HK-2 (cell line): ENCODE measurements around the gene ERLIN1.

ENCODE experiments used
- DNase-seq: peaks from one replicate; pipeline ENCODE4 v3.0.0-alpha.2; 2018; ENCODE audit not compliant: unreplicated experiment

Gene ERLIN1

DNA sequence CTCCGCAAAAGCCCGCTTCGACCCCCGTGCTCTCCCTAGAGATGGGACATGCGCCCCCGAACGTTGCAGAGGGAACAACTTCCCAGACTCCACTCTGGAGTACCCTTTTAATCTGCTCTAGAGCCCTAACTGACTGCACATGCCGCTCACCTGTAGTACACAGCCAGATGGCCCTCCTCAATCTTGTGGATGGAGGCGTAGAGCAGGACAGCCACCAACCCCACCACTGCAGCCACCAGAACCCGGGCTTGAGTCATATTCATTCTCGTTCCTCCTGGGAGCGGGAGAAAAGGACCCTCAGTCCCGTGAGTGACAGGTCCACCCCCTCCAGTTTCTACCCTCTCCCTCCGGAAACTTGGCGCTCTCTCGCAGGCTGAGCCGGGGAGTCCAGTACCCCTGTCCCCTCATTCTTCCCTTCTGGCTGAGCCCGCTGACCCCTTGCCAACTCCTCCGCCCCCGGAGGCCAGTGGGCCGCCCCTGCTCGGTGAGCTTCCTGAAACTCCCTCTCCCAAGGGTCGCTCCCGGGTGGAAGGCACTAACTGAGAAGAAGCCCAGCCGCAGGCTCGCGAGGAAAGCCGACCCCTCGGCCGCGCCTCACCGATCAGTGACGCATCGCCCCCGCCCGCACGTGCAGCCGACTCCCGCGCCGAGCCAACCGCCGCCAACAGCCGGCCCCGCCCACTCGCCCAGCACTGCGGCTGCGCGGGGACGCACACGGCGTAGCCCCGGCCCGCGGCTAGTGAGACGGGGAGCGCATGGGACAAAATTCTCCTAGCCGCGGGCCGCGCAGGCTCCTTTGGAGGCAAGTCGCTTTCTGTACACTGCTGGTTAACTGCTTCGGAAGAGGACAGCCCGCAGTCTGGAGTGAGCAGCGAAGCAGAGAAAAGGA, at the start of gene ERLIN1:
Gene ERLIN1, minus strand, starts transcription at position 666 of the 889 bp plus-strand sequence. Its CDS starts 403 bp downstream, at position 263.
- peak; percentile 94 for DNase-seq

DNA sequence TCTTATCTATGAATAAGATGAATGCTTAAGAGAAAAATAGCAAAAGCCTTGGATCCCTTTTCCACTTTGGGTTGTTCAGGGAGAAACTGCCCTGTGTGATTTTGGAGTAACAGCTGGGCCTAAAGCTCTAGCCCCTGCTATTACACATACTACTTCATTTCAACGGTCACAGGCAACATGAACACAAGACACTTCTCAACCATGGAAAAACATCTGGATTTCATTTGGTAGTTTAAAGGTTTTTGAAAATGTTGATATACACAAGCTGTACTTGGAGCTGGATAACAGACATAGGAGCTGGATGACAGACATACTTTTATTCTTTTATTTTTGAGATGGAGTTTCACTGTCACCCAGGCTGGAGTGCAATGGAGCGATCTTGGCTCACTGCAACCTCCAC, 46.3 kb upstream of the ERLIN1 start:
- no peak for DNase-seq

DNA sequence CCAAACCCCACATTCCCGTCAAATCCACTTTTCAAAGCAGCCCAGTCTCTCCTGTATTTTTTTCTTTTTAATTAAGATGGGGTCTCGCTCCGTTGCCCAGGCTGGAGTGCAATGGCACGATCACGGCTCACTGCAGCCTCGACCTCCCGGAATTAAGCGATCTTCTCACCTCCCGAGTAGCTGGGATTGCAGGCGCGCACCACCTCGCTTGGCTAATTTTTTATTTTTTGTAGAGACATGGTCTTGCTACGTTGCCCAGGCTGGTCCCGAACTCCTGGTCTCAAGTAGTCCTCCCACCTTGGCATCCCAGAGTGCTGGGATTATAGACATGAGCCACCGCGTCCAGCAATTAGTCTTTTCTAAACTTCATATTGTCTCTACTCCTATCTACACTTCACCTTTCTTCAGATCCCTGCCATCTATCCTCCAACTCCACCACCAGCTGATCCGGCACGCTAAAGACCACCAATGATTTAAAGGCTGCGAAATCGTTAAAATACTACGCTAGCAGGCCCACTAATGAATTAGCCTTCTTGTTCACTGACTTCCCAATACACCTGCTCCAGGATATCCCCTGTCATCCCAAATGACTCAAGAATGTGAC, 44.1 kb upstream of the ERLIN1 start:
- no peak for DNase-seq

GRCh38 chr10:100223879-100224278, 38.0 kb upstream of the ERLIN1 start:
- no peak for DNase-seq

- DNase-seq: no peak
Observed at GRCh38 chr10:100222529-100222928, 36.7 kb upstream of the ERLIN1 start.

GRCh38 chr10:100216006-100216405, 30.2 kb upstream of the ERLIN1 start:
- DNase-seq: no peak

DNA sequence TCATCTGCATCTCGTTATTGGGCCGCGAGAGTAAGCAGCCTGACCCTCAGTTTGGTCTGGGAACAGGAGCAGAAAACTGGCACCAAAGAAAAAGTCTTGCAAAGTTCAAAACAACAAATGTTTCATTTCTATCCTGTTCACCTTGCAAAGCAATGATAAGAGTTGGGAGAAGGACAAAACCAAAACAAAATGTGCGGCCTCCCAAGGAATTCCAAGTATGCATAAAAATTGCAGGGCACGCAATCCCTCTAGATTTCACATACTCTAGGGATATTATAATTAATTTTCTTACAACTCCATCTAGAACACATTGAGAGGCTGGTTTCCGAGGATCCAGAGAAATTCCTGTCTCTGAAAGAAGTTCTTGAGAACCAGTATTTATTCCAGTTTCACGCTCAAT, 23.5 kb upstream of the ERLIN1 start:
- DNase-seq: no peak

DNA sequence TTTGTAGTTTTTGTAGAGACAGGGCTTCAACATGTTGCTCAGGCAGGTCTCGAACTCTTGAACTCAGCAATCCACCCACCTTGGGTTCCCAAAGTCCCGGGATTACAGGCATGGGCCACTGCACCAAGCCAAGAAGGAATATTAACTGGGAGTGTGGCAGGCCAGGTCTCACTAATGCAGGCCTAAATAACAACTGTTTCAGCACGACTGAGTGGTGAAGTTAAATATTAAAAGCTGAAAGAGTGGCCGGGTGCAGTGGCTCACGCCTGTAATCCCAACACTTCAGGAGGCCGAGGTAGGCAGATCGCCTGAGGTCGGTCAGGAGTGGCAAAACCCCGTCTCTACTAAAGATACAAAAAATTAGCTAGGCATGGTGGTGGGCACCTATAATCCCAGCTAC, 22.4 kb upstream of the ERLIN1 start:
- DNase-seq: peak; percentile 11

GRCh38 chr10:100204370-100204769, 18.5 kb upstream of the ERLIN1 start:
- no peak for DNase-seq

DNA sequence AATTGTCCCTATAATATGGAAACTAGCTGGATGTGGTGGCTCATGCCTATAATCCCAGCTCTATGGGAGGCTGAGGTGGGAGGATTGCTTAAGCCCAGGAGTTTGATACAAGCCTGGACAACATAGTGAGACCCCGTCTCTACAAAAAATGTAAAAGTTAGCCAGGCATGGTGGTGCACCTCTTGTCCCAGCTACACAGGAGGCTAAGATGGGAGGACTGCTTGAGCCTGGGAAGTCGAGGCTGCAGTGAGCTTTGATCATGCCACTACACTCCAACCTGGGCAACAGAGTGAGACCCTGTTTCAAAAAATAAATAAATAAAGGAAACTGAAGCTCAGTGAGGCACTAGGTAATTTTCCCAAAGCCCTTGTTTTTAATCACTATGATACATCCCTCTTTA, 15.7 kb upstream of the ERLIN1 start:
- no peak for DNase-seq

DNA sequence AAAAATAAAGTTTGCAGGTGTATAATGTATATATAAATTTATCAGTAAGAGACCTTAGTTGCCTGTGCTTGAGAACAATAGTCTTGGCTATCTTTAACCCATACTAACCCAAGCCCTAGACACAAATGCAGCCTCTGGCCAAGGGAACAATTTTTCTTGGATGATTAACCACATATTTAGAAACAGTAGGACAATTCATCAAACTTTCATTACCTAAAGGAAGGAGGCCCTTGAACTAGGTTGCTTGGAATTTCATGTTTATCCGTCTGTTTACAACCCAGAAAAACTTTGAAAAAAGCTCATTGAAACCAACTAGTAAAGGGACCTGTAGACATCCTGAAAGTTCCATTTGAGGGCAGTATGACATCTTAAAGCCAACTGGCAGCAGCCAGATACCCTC, 8.9 kb upstream of the ERLIN1 start:
- DNase-seq: no peak

DNA sequence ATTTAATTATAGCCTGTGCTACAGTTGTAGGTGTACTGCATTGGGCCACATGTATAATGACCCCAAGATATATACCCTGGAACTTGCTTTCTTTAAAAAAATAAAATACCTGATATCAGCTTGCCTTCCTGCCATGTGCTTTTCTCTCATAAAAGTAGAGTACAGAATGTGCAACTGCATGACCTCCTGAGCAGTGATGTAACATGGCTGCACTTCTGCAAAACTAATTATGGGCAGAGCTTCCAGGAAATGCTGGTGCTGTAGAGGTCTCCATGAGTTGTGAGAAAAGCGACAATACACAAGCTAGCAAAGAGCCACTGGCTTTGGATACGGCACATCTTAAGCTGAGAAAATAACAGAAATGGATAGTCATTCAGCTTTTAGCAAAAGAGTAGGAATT, 6.5 kb upstream of the ERLIN1 start:
- DNase-seq: no peak

DNA sequence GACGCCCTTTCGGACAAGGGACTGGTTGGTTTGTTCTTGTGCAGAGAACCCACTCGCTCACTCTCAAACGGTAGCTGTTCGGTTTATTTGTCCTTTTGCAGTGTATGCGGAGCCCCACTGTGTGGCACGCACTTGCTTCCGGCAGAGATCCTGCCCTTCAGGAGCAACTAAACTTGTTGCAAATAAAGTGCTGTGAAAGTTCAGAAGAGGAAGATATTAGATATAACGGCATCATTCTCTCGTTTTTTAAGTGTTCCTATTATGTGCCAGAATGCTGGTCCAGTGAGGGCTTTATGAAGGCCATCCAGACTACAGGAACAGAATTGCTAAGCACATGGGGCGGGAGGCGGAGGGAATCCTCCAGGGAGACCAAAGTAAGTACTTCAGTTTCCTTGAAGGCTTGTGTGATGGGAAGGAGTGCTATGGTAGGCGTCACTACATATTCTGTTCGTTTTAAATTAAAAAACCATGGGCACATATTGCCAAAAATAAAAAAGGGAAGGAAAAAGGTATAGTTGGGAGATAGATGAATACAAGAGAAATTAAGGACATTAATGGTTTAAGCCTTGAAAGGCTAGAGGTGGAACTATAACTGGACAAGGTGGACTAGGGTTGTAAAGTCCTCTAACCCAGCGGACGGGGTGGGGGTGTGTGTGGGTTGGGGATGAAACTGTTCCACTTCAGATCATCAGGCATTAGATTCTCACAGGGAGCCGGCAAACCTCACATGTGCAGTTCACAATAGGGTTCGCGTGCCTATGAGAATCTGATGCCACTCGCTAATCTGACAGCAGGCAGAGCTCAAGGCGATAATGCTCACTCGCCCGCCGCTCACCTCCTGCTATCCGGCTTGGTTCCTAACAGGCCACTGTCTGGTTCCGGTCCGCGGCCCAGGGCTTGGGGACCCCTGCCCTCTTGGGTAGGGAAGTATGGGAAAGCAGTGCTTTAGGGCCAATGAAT, 704 bp upstream of the ERLIN1 start:
- peak; percentile 44 for DNase-seq

DNA sequence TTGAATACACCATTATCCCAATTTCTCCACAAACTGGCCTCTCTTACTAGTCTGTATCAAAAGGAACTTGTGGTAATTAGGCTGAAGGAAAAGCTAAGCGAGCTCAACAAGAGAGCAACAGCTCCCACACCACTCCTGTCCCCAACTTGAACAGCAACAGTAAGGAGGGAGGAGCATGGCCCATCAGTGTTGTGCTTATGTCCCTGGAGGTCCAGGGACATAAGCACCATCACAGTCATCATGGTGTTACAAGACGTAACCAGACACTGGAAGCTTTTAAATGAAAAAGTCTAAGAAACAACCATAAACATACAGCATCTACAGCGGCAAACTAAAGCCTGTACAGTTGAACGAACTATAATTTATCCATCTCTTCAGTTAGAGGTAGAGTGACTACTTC, 989 bp downstream of the ERLIN1 start:
- DNase-seq: peak; percentile 5

DNA sequence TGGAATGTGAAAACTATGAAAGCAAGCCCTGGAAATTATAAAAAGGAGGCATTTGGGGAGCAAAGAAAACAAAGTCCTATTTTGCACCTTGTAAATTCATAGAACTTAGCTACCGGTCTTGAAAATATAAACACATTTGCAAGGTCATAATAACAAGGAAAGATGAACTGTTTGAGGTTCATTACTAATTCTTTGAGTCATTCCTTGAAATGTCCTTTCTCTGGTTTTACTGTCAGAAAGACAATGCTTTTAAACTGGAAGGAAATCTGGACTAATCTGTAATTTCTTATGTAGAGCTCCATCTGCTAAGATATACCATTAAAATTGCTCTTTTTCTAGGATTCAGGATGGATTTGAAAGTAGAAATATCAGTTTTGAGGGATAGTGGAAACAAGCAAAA, 1.4 kb downstream of the ERLIN1 start:
- no peak for DNase-seq

DNA sequence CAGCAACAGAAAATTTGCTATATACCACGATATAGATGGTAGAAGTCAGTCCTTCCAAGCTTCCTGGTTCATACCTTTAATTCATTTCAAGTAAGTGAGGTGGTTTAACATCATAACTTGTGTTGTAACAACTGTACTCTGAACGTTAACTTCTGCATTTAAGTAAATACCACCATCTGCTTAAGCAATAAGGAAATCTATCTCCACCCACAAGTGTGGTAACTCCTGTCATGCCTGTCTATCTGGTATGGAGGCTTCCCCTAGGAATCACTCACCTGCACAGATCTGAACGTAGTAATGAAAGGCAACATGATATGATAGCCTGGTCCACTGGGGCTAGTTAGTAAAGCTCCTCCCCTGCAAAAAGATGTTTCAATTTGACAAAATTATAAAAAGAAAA, 2.3 kb downstream of the ERLIN1 start:
- no peak for DNase-seq

GRCh38 chr10:100182908-100183307, 2.9 kb downstream of the ERLIN1 start:
- no peak for DNase-seq

DNA sequence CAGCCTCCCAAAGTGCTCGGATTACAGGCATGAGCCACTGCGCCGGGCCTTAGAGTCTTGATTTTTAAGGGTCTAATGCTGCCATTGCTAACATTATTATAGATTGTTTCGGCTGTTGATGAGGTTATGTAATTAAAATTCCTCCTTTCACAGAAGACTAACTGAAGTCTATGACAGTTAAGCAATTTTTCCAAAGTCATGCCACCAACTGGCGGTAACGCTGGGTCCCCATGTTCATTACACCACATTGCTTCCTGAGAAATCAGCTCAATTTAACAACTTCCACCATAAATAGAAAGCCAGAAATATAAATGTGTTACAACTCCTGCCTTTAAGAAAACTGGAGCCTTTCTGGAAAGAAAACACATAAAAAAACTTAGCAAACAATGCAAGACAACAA, 3.5 kb downstream of the ERLIN1 start:
- no peak for DNase-seq

DNA sequence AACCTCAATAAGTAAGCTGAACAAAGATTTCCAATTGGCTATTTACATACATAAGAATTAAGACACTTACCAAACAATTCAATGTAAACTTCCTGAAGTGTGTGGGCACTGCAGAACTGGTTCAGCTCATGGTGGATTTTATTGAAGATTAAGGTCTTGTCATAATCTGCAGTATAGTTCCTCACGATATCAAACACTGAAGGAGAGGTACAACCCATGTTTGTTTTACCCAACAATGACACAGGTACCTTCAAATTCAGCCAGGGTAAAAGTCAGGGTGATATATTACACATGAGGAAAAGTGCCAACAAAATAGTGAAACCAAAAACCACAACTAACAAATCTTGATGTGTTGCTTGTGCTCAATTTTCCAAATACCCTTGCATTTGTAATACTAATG, 10.0 kb downstream of the ERLIN1 start:
- no peak for DNase-seq

GRCh38 chr10:100174699-100175677, 10.8 kb downstream of the ERLIN1 start:
- no peak for DNase-seq

GRCh38 chr10:100173035-100173434, 12.8 kb downstream of the ERLIN1 start:
- no peak for DNase-seq
